Activated naive CD8-positive, alpha-beta T cell treated with anti-CD3 and anti-CD28 coated beads for 36 hours (primary cell): Measurements from ENCODE around the gene PPP1R9B. TPM values are rescaled to one million over a fixed set of nuclear protein-coding genes. Genes with fewer than 3 reads are reported as not detected.

Experiments used
- DNase-seq: peaks from one replicate; pipeline ENCODE4 v3.0.0; 2021
- H3K27ac Mint-ChIP-seq: one replicate; pipeline ENCODE4 v1.8.0; 2022; ENCODE audit warnings: mild to moderate bottlenecking, moderate library complexity, mixed read lengths
- H3K27me3 Mint-ChIP-seq: one replicate; pipeline ENCODE4 v1.8.0; 2022; ENCODE audit warnings: mild to moderate bottlenecking, mixed read lengths
- H3K36me3 Mint-ChIP-seq: one replicate; pipeline ENCODE4 v1.8.0; 2021; ENCODE audit warnings: mild to moderate bottlenecking, mixed read lengths
- H3K4me1 Mint-ChIP-seq: one replicate; pipeline ENCODE4 v1.8.0; 2021; ENCODE audit warnings: mixed read lengths
- H3K4me3 Mint-ChIP-seq: one replicate; pipeline ENCODE4 v1.8.0; 2022; ENCODE audit warnings: mild to moderate bottlenecking, moderate library complexity, mixed read lengths
- H3K9me3 Mint-ChIP-seq: one replicate; pipeline ENCODE4 v1.8.0; 2022; ENCODE audit warnings: mixed read lengths
- total RNA-seq, 2 experiments: library from RNA; stranded (reverse); gene quantifications; one replicate each; pipeline ENCODE4 v1.2.3, GENCODE V29; 2021

PPP1R9B gene
- total RNA-seq, 2 experiments from 2014 or later = 50.9 to 52.0 TPM

GRCh38 chr17:50098583-50098982, 51.9 kb downstream of the PPP1R9B start:
- H3K4me3 Mint-ChIP-seq = no peak overlapping the region
- H3K36me3 Mint-ChIP-seq = no peaks in the 10 kb centered on the region
- DNase-seq = no peak
- H3K4me1 Mint-ChIP-seq = peaks cover 19% of the 10 kb centered on the region
- H3K9me3 Mint-ChIP-seq = no peaks in the 10 kb centered on the region
- no peaks in the 10 kb centered on the region for H3K27me3 Mint-ChIP-seq
- H3K27ac Mint-ChIP-seq = no peak overlapping the region

- H3K27me3 Mint-ChIP-seq = no peaks in the 10 kb centered on the region
- H3K9me3 Mint-ChIP-seq = no peaks in the 10 kb centered on the region
- peaks cover 19% of the 10 kb centered on the region for H3K4me1 Mint-ChIP-seq
- no peak overlapping the region for H3K27ac Mint-ChIP-seq
- H3K4me3 Mint-ChIP-seq = no peak overlapping the region
- no peak for DNase-seq
- H3K36me3 Mint-ChIP-seq = no peaks in the 10 kb centered on the region
Observed at GRCh38 chr17:50097926-50098325, 52.6 kb downstream of the PPP1R9B start.

GRCh38 chr17:50097455-50097854, 53.0 kb downstream of the PPP1R9B start:
- peaks cover 19% of the 10 kb centered on the region for H3K4me1 Mint-ChIP-seq
- no peak overlapping the region for H3K27ac Mint-ChIP-seq
- no peak overlapping the region for H3K4me3 Mint-ChIP-seq
- no peaks in the 10 kb centered on the region for H3K9me3 Mint-ChIP-seq
- no peaks in the 10 kb centered on the region for H3K27me3 Mint-ChIP-seq
- no peak for DNase-seq
- no peaks in the 10 kb centered on the region for H3K36me3 Mint-ChIP-seq

- H3K4me3 Mint-ChIP-seq = no peak overlapping the region
- peaks cover 19% of the 10 kb centered on the region for H3K4me1 Mint-ChIP-seq
- DNase-seq = no peak
- no peaks in the 10 kb centered on the region for H3K9me3 Mint-ChIP-seq
- no peaks in the 10 kb centered on the region for H3K36me3 Mint-ChIP-seq
- H3K27me3 Mint-ChIP-seq = no peaks in the 10 kb centered on the region
- H3K27ac Mint-ChIP-seq = no peak overlapping the region
Observed at GRCh38 chr17:50096758-50097157, 53.7 kb downstream of the PPP1R9B start.

GRCh38 chr17:50096092-50096491, 54.4 kb downstream of the PPP1R9B start:
- H3K36me3 Mint-ChIP-seq = no peaks in the 10 kb centered on the region
- no peak for DNase-seq
- peak overlapping the region; percentile 85 for H3K27ac Mint-ChIP-seq
- no peaks in the 10 kb centered on the region for H3K9me3 Mint-ChIP-seq
- no peaks in the 10 kb centered on the region for H3K27me3 Mint-ChIP-seq
- H3K4me1 Mint-ChIP-seq = peaks cover 19% of the 10 kb centered on the region
- H3K4me3 Mint-ChIP-seq = peak overlapping the region; percentile 88

- peaks cover 19% of the 10 kb centered on the region for H3K4me1 Mint-ChIP-seq
Observed at GRCh38 chr17:50095626-50096037, 54.8 kb downstream of the PPP1R9B start.

GRCh38 chr17:50094753-50095619, 55.5 kb downstream of the PPP1R9B start, which contains the start of gene PDK2:
PDK2 (plus strand) TSS chr17:50095351; CDS start chr17:50095436, 85 bp downstream.
- no peaks in the 10 kb centered on the region for H3K9me3 Mint-ChIP-seq
- peaks cover 16% of the 10 kb centered on the region for H3K4me1 Mint-ChIP-seq
- peak within 1 kb of the TSS; percentile 85 for H3K27ac Mint-ChIP-seq
- peak; percentile 98 for DNase-seq
- no peaks in the 10 kb centered on the region for H3K36me3 Mint-ChIP-seq
- peak within 1 kb of the TSS; percentile 88 for H3K4me3 Mint-ChIP-seq
- no peaks in the 10 kb centered on the region for H3K27me3 Mint-ChIP-seq

More at GRCh38 chr17:50095626-50096037, 54.8 kb downstream of the PPP1R9B start:
- peak overlapping the region; percentile 85 for H3K27ac Mint-ChIP-seq
- H3K27me3 Mint-ChIP-seq = no peaks in the 10 kb centered on the region
- H3K9me3 Mint-ChIP-seq = no peaks in the 10 kb centered on the region
- peak overlapping the region; percentile 88 for H3K4me3 Mint-ChIP-seq
- no peak for DNase-seq
- H3K36me3 Mint-ChIP-seq = no peaks in the 10 kb centered on the region

GRCh38 chr17:50094243-50094752, 56.2 kb downstream of the PPP1R9B start:
- H3K27me3 Mint-ChIP-seq = no peaks in the 10 kb centered on the region
- H3K27ac Mint-ChIP-seq = peak overlapping the region; percentile 85
- H3K9me3 Mint-ChIP-seq = no peaks in the 10 kb centered on the region
- peaks cover 12% of the 10 kb centered on the region for H3K4me1 Mint-ChIP-seq
- peak overlapping the region; percentile 88 for H3K4me3 Mint-ChIP-seq
- peak; percentile 85 for DNase-seq
- H3K36me3 Mint-ChIP-seq = no peaks in the 10 kb centered on the region

- no peaks in the 10 kb centered on the region for H3K9me3 Mint-ChIP-seq
- no peak for DNase-seq
- no peaks in the 10 kb centered on the region for H3K36me3 Mint-ChIP-seq
- H3K4me3 Mint-ChIP-seq = no peak overlapping the region
- H3K4me1 Mint-ChIP-seq = peaks cover 12% of the 10 kb centered on the region
- H3K27me3 Mint-ChIP-seq = no peaks in the 10 kb centered on the region
- H3K27ac Mint-ChIP-seq = no peak overlapping the region
Observed at GRCh38 chr17:50093807-50094206, 56.7 kb downstream of the PPP1R9B start.

GRCh38 chr17:50093246-50093645, 57.2 kb downstream of the PPP1R9B start:
- Mint-ChIP-seq H3K27me3 (no peaks in the 10 kb centered on the region), H3K9me3 (no peaks in the 10 kb centered on the region), H3K27ac (no peak overlapping the region), H3K4me1 (peaks cover 12% of the 10 kb centered on the region), H3K4me3 (no peak overlapping the region), H3K36me3 (no peaks in the 10 kb centered on the region)
- no peak for DNase-seq

- peaks cover 12% of the 10 kb centered on the region for H3K4me1 Mint-ChIP-seq
- H3K27me3 Mint-ChIP-seq = no peaks in the 10 kb centered on the region
- no peak overlapping the region for H3K27ac Mint-ChIP-seq
- no peaks in the 10 kb centered on the region for H3K36me3 Mint-ChIP-seq
- no peak for DNase-seq
- H3K9me3 Mint-ChIP-seq = no peaks in the 10 kb centered on the region
- H3K4me3 Mint-ChIP-seq = no peak overlapping the region
Observed at GRCh38 chr17:50091918-50092285, 58.6 kb downstream of the PPP1R9B start.

- Mint-ChIP-seq H3K4me3 (no peak overlapping the region), H3K4me1 (peaks cover 9% of the 10 kb centered on the region), H3K36me3 (no peaks in the 10 kb centered on the region), H3K27me3 (no peaks in the 10 kb centered on the region), H3K9me3 (no peaks in the 10 kb centered on the region), H3K27ac (no peak overlapping the region)
- no peak for DNase-seq
Observed at GRCh38 chr17:50090971-50091917, 59.2 kb downstream of the PPP1R9B start.

GRCh38 chr17:50090071-50090470, 60.4 kb downstream of the PPP1R9B start:
- no peak overlapping the region for H3K27ac Mint-ChIP-seq
- no peak for DNase-seq
- no peaks in the 10 kb centered on the region for H3K27me3 Mint-ChIP-seq
- no peaks in the 10 kb centered on the region for H3K9me3 Mint-ChIP-seq
- no peaks in the 10 kb centered on the region for H3K4me1 Mint-ChIP-seq
- H3K36me3 Mint-ChIP-seq = no peaks in the 10 kb centered on the region
- H3K4me3 Mint-ChIP-seq = no peak overlapping the region

GRCh38 chr17:50088952-50089825, 61.3 kb downstream of the PPP1R9B start:
- Mint-ChIP-seq H3K4me1 (no peaks in the 10 kb centered on the region), H3K27me3 (no peaks in the 10 kb centered on the region), H3K27ac (no peak overlapping the region), H3K36me3 (no peaks in the 10 kb centered on the region), H3K4me3 (no peak overlapping the region), H3K9me3 (no peaks in the 10 kb centered on the region)
- DNase-seq = no peak
